GM23338 (cell line): ENCODE data around the gene C1R. TPM values are rescaled to one million over a fixed set of nuclear protein-coding genes. Genes with fewer than 3 reads are reported as not detected.

Experiments
- ATAC-seq: fragments of 200-7000 bp; cut with Tn5 transposase; 3 replicates; pipeline ENCODE4 v1.9.1; 2020
- DNase-seq: peaks from one replicate; pipeline ENCODE4 v3.0.0-alpha.2; 2015; ENCODE audit warnings: low spot score
- H2AFZ ChIP-seq: fragments of 200-600 bp; sonication (generic); 2 replicates; pipeline ENCODE4 v1.8.0; 2016; ENCODE audit warnings: antibody characterized with exemption, mild to moderate bottlenecking, moderate library complexity
- H3F3A ChIP-seq: fragments of 200-600 bp; sonication (generic); replicated peaks from 2 replicates; pipeline ENCODE4 v1.8.0; 2017; ENCODE audit warnings: antibody characterized with exemption, mixed run types, low read depth
- H3K27ac ChIP-seq: fragments of 200-600 bp; sonication (generic); 2 replicates; pipeline ENCODE4 v1.6.1; 2016; ENCODE audit warnings: low read depth
- H3K27me3 ChIP-seq: fragments of 200-600 bp; sonication (generic); 2 replicates; pipeline ENCODE4 v1.8.0; 2016; ENCODE audit warnings: mild to moderate bottlenecking, mixed run types, moderate library complexity; ENCODE audit not compliant: insufficient read depth
- H3K36me3 ChIP-seq: fragments of 200-600 bp; sonication (generic); 2 replicates; pipeline ENCODE4 v1.8.0; 2016; ENCODE audit warnings: mild to moderate bottlenecking; ENCODE audit not compliant: insufficient read depth
- H3K4me1 ChIP-seq: fragments of 200-600 bp; sonication (generic); 2 replicates; pipeline ENCODE4 v1.8.0; 2016; ENCODE audit warnings: mild to moderate bottlenecking, moderate library complexity; ENCODE audit not compliant: insufficient read depth
- H3K4me2 ChIP-seq: fragments of 200-600 bp; sonication (generic); 2 replicates; pipeline ENCODE4 v1.7.1; 2017; ENCODE audit warnings: mixed run types
- H3K4me3 ChIP-seq: fragments of 200-600 bp; sonication (generic); 2 replicates; pipeline ENCODE4 v1.6.1; 2016; ENCODE audit warnings: mixed run types
- H3K79me2 ChIP-seq: fragments of 200-600 bp; sonication (generic); replicated peaks from 2 replicates; pipeline ENCODE4 v1.8.0; 2017; ENCODE audit warnings: mild to moderate bottlenecking; ENCODE audit not compliant: insufficient read depth
- H3K9me2 ChIP-seq: fragments of 200-600 bp; sonication (generic); 2 replicates; pipeline ENCODE4 v1.8.0; 2017; ENCODE audit not compliant: insufficient read depth
- H4K20me1 ChIP-seq: fragments of 200-600 bp; sonication (generic); replicated peaks from 2 replicates; pipeline ENCODE4 v1.8.0; 2017; ENCODE audit warnings: mild to moderate bottlenecking; ENCODE audit not compliant: insufficient read depth
- H3K27ac Mint-ChIP-seq: 2 replicates; pipeline ENCODE4 v1.8.0; 2020; ENCODE audit warnings: inconsistent platforms, mild to moderate bottlenecking, moderate library complexity, mixed read lengths
- H3K27me3 Mint-ChIP-seq: 3 replicates; pipeline ENCODE4 v1.8.0; 2022; ENCODE audit warnings: low read depth, mild to moderate bottlenecking, moderate library complexity, mixed read lengths, inconsistent platforms; ENCODE audit not compliant: insufficient read depth, poor library complexity
- H3K36me3 Mint-ChIP-seq: 3 replicates; pipeline ENCODE4 v1.8.0; 2021; ENCODE audit warnings: low read depth, mild to moderate bottlenecking, inconsistent platforms, moderate library complexity, mixed read lengths
- H3K4me1 Mint-ChIP-seq: 3 replicates; pipeline ENCODE4 v1.8.0; 2020; ENCODE audit warnings: mild to moderate bottlenecking, inconsistent platforms, mixed read lengths
- H3K4me3 Mint-ChIP-seq: 3 replicates; pipeline ENCODE4 v1.8.0; 2021; ENCODE audit warnings: moderate library complexity, mild to moderate bottlenecking, inconsistent platforms, mixed read lengths
- H3K9me3 Mint-ChIP-seq: 3 replicates; pipeline ENCODE4 v1.8.0; 2020; ENCODE audit warnings: moderate library complexity, mild to moderate bottlenecking, inconsistent platforms, mixed read lengths
- CREB1 ChIP-seq: fragments of 250-450 bp; sonication (Bioruptor Pico); IDR thresholded peaks from 2 replicates; pipeline ENCODE4 v1.5.0; 2020; ENCODE audit warnings: low read depth, mild to moderate bottlenecking, moderate library complexity
- EZH2 ChIP-seq: fragments of 200-600 bp; sonication (generic); IDR thresholded peaks from one replicate; pipeline ENCODE4 v1.8.0; 2017; ENCODE audit warnings: antibody characterized with exemption, mild to moderate bottlenecking, low read depth; ENCODE audit not compliant: unreplicated experiment
- EZH2phosphoT487 ChIP-seq: fragments of 200-600 bp; sonication (generic); IDR thresholded peaks from one replicate; pipeline ENCODE4 v1.8.1; 2018; ENCODE audit warnings: antibody characterized with exemption; ENCODE audit not compliant: unreplicated experiment
- JUNB ChIP-seq: IDR thresholded peaks from one replicate; pipeline ENCODE4 v1.6.1; 2016; ENCODE audit warnings: antibody characterized with exemption; ENCODE audit not compliant: unreplicated experiment
- POLR2AphosphoS5 ChIP-seq: IDR thresholded peaks from 2 replicates; pipeline ENCODE4 v1.6.1; 2016; ENCODE audit warnings: antibody characterized with exemption, low read depth
- STAT1 ChIP-seq: IDR thresholded peaks from one replicate; pipeline ENCODE4 v1.6.1; 2016; ENCODE audit warnings: antibody characterized with exemption; ENCODE audit not compliant: unreplicated experiment
- ZNF114 ChIP-seq: fragments of 250-450 bp; sonication (Bioruptor Pico); IDR thresholded peaks from 2 replicates; pipeline ENCODE4 v1.5.0; 2020; ENCODE audit warnings: mild to moderate bottlenecking, moderate library complexity
- ZNF331 ChIP-seq: fragments of 250-450 bp; sonication (Bioruptor Pico); IDR thresholded peaks from 2 replicates; pipeline ENCODE4 v1.5.0; 2020; ENCODE audit warnings: low read depth, mild to moderate bottlenecking, moderate library complexity
- polyA plus RNA-seq: library from polyadenylated mRNA; unstranded; fragments of >200 nt; fragmentation: Nextera tagmentation; extraction: Ambion mirVana; gene quantifications from 2 replicates; pipeline ENCODE4 v1.2.1, GENCODE V29; 2016
- total RNA-seq: library from RNA; depleted of rRNA; stranded (reverse); fragments of >200 nt; shearing (Covaris generic); gene quantifications from 2 replicates; pipeline ENCODE4 v1.2.3, GENCODE V29; 2014
- TF ChIP-seq, protein P1 (sequence below): fragments of 250-450 bp; sonication (Bioruptor Pico); IDR thresholded peaks from 2 replicates; pipeline ENCODE4 v1.5.0; 2020; ENCODE audit warnings: mild to moderate bottlenecking, moderate library complexity
- TF ChIP-seq, protein P2 (sequence below): IDR thresholded peaks from one replicate; pipeline ENCODE4 v1.6.1; 2018; ENCODE audit warnings: antibody characterized with exemption; ENCODE audit not compliant: unreplicated experiment
- TF ChIP-seq, protein P3 (sequence below), 2 experiments: fragments of 200-600 bp in 1 of 2; sonication (generic) in 1 of 2; conservative IDR thresholded peaks; 2 replicates each; pipeline versions ENCODE4 v1.5.1 to v1.6.1; 2016 to 2017; ENCODE audit warnings: antibody characterized with exemption in 2 of 2, low read depth in 2 of 2, mild to moderate bottlenecking in 2 of 2, moderate library complexity in 1 of 2
- TF ChIP-seq, protein P4 (sequence below): IDR thresholded peaks from 2 replicates; pipeline ENCODE4 v1.6.1; 2016; ENCODE audit warnings: antibody characterized with exemption

The C1R gene
- total and polyA plus RNA-seq, 2 experiments from 2014 or later = 6.4 to 8.8 TPM

DNA sequence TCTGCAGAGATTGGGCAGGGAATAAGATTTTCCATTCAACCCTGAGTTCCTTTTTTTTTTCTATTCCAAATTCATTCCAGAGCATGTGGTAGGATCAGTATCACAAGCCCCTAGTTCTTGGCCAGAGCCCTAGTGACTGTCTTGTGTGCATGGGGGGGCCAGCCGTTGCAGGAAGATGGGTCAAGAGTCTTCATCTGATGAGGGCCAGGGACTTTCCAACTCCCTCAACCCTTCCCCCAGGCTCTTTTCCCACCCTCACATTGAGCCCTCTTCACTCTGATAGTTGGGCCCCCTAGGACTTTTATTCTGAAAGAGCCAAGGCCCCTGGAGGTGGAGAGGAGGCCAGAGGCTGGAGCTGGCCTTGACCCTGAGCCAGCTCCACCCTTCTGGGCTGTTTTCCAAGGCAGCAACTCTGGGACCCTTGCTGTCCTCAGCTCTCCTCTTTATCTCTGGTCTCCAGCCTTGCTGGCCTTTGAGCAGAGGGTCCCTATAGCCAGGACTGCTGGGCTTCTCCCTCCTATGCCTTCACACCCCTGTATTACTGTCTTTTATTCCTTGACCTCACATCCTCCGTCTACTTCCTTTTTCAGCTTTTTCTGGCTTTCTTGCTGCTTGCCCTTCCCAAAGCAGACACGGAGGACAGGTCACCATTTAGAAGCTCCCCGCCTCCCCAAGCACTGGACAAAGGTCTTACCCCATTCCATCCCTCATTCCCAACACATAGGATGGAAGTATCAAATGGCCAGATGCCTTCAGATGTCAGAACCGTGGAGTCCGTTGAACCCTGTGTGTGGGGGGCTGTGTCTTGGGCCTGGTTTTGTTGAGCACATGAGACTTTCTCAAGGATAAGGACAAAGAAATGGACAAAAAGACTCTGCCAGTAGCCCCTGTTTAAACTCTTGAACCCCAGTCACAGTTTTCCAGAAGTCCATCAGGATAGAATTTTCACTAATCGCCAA, 30.8 kb upstream of the C1R start:
- no peaks in the 10 kb centered on the region for H3K4me1 ChIP-seq
- Mint-ChIP-seq H3K27ac (no peak overlapping the region; the same call in 1 of the 2 replicates), H3K4me3 (no peak overlapping the region), H3K9me3 (no peaks in the 10 kb centered on the region), H3K27me3 (peaks cover 3% of the 10 kb centered on the region), H3K36me3 (no peaks in the 10 kb centered on the region; the same call in 2 of the 3 replicates), H3K4me1 (peaks cover 17% of the 10 kb centered on the region)
- DNase-seq = no peak
- H3K9me2 ChIP-seq = no peaks in the 10 kb centered on the region
- H3F3A ChIP-seq = no peaks in the 10 kb centered on the region
- no peaks in the 10 kb centered on the region for H3K27me3 ChIP-seq
- TF ChIP-seq, protein P1, sequence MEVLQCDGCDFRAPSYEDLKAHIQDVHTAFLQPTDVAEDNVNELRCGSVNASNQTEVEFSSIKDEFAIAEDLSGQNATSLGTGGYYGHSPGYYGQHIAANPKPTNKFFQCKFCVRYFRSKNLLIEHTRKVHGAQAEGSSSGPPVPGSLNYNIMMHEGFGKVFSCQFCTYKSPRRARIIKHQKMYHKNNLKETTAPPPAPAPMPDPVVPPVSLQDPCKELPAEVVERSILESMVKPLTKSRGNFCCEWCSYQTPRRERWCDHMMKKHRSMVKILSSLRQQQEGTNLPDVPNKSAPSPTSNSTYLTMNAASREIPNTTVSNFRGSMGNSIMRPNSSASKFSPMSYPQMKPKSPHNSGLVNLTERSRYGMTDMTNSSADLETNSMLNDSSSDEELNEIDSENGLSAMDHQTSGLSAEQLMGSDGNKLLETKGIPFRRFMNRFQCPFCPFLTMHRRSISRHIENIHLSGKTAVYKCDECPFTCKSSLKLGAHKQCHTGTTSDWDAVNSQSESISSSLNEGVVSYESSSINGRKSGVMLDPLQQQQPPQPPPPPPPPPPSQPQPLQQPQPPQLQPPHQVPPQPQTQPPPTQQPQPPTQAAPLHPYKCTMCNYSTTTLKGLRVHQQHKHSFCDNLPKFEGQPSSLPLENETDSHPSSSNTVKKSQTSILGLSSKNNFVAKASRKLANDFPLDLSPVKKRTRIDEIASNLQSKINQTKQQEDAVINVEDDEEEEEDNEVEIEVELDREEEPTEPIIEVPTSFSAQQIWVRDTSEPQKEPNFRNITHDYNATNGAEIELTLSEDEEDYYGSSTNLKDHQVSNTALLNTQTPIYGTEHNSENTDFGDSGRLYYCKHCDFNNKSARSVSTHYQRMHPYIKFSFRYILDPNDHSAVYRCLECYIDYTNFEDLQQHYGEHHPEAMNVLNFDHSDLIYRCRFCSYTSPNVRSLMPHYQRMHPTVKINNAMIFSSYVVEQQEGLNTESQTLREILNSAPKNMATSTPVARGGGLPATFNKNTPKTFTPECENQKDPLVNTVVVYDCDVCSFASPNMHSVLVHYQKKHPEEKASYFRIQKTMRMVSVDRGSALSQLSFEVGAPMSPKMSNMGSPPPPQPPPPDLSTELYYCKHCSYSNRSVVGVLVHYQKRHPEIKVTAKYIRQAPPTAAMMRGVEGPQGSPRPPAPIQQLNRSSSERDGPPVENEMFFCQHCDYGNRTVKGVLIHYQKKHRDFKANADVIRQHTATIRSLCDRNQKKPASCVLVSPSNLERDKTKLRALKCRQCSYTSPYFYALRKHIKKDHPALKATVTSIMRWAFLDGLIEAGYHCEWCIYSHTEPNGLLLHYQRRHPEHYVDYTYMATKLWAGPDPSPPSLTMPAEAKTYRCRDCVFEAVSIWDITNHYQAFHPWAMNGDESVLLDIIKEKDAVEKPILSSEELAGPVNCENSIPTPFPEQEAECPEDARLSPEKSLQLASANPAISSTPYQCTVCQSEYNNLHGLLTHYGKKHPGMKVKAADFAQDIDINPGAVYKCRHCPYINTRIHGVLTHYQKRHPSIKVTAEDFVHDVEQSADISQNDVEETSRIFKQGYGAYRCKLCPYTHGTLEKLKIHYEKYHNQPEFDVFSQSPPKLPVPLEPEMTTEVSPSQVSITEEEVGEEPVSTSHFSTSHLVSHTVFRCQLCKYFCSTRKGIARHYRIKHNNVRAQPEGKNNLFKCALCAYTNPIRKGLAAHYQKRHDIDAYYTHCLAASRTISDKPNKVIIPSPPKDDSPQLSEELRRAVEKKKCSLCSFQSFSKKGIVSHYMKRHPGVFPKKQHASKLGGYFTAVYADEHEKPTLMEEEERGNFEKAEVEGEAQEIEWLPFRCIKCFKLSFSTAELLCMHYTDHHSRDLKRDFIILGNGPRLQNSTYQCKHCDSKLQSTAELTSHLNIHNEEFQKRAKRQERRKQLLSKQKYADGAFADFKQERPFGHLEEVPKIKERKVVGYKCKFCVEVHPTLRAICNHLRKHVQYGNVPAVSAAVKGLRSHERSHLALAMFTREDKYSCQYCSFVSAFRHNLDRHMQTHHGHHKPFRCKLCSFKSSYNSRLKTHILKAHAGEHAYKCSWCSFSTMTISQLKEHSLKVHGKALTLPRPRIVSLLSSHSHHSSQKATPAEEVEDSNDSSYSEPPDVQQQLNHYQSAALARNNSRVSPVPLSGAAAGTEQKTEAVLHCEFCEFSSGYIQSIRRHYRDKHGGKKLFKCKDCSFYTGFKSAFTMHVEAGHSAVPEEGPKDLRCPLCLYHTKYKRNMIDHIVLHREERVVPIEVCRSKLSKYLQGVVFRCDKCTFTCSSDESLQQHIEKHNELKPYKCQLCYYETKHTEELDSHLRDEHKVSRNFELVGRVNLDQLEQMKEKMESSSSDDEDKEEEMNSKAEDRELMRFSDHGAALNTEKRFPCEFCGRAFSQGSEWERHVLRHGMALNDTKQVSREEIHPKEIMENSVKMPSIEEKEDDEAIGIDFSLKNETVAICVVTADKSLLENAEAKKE (CRISPR knock-in tag) = no peak
- TF ChIP-seq CREB1 (no peak), STAT1 (no peak), ZNF331 (CRISPR knock-in tag) (no peak), EZH2 (no peak), JUNB (no peak), POLR2AphosphoS5 (no peak), ZNF114 (CRISPR knock-in tag) (no peak), EZH2phosphoT487 (no peak)
- TF ChIP-seq, protein P2, sequence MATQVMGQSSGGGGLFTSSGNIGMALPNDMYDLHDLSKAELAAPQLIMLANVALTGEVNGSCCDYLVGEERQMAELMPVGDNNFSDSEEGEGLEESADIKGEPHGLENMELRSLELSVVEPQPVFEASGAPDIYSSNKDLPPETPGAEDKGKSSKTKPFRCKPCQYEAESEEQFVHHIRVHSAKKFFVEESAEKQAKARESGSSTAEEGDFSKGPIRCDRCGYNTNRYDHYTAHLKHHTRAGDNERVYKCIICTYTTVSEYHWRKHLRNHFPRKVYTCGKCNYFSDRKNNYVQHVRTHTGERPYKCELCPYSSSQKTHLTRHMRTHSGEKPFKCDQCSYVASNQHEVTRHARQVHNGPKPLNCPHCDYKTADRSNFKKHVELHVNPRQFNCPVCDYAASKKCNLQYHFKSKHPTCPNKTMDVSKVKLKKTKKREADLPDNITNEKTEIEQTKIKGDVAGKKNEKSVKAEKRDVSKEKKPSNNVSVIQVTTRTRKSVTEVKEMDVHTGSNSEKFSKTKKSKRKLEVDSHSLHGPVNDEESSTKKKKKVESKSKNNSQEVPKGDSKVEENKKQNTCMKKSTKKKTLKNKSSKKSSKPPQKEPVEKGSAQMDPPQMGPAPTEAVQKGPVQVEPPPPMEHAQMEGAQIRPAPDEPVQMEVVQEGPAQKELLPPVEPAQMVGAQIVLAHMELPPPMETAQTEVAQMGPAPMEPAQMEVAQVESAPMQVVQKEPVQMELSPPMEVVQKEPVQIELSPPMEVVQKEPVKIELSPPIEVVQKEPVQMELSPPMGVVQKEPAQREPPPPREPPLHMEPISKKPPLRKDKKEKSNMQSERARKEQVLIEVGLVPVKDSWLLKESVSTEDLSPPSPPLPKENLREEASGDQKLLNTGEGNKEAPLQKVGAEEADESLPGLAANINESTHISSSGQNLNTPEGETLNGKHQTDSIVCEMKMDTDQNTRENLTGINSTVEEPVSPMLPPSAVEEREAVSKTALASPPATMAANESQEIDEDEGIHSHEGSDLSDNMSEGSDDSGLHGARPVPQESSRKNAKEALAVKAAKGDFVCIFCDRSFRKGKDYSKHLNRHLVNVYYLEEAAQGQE = no peak
- TF ChIP-seq, protein P3, sequence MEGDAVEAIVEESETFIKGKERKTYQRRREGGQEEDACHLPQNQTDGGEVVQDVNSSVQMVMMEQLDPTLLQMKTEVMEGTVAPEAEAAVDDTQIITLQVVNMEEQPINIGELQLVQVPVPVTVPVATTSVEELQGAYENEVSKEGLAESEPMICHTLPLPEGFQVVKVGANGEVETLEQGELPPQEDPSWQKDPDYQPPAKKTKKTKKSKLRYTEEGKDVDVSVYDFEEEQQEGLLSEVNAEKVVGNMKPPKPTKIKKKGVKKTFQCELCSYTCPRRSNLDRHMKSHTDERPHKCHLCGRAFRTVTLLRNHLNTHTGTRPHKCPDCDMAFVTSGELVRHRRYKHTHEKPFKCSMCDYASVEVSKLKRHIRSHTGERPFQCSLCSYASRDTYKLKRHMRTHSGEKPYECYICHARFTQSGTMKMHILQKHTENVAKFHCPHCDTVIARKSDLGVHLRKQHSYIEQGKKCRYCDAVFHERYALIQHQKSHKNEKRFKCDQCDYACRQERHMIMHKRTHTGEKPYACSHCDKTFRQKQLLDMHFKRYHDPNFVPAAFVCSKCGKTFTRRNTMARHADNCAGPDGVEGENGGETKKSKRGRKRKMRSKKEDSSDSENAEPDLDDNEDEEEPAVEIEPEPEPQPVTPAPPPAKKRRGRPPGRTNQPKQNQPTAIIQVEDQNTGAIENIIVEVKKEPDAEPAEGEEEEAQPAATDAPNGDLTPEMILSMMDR (conservative IDR thresholded peaks at IDR 0.05; ENCODE audit: low read depth in 2 of 2) = no peak
- TF ChIP-seq, protein P4, sequence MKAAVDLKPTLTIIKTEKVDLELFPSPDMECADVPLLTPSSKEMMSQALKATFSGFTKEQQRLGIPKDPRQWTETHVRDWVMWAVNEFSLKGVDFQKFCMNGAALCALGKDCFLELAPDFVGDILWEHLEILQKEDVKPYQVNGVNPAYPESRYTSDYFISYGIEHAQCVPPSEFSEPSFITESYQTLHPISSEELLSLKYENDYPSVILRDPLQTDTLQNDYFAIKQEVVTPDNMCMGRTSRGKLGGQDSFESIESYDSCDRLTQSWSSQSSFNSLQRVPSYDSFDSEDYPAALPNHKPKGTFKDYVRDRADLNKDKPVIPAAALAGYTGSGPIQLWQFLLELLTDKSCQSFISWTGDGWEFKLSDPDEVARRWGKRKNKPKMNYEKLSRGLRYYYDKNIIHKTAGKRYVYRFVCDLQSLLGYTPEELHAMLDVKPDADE = no peak
- H3K4me3 ChIP-seq = no peak overlapping the region
- no peak overlapping the region for H3K27ac ChIP-seq
- H3K79me2 ChIP-seq = no peaks in the 10 kb centered on the region
- H4K20me1 ChIP-seq = no peaks in the 10 kb centered on the region
- no peaks in the 10 kb centered on the region for H3K36me3 ChIP-seq
- no peak for ATAC-seq
- H3K4me2 ChIP-seq = no peak overlapping the region
- H2AFZ ChIP-seq = no peak overlapping the region
